ENCODE results near the gene MROH8.

MROH8 gene

DNA sequence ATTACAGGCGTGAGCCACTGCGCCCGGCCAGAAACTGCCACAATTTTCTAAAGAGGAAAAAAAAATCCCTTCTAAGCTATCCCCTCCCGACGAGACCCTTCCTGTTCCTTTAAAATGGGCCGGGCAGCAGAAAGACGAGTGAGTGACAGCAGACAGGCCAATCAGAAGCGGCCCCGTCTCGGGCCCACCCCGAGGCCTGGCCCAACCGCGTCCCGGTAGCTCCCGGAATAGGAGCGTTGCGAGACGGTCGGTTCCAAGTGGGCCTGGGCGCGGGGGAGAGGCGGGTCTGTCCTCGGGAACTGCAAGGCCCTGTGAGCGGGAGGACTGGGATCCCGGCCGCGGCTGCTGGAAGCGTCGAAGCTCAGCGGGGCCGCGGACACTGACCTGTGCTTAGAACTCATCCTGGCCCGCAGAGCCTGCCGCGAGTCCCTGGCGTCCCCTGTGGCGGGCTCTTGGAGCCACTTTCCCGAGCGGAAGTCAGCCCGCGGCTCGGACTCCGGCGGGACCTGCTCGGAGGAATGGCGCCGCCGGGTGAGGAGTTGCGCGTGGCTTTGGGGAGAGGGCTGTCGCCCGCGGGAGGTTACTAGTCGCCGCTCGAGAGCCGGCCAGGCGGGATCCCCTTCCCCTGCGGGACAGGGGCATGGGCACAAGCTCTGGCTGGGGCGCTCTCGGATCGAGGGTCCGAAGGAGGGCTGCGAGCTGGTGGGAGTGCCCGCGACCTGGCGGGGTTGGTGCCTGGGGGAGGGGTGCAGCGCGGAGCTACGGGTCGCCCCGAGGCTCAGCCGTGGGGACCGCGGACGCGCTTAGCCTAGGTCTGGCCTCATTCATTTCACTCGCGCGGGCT lies at the start of gene MROH8, which contains the start of gene RPN2:
Gene MROH8, minus strand, starts transcription at position 710 of the 844 bp plus-strand sequence.
Gene RPN2, plus strand, starts transcription at position 492 of the 844 bp plus-strand sequence. Its CDS starts 27 bp downstream, at position 519.
- peak; percentile 97 for DNase-seq (ENCODE audit: low spot score)

DNA sequence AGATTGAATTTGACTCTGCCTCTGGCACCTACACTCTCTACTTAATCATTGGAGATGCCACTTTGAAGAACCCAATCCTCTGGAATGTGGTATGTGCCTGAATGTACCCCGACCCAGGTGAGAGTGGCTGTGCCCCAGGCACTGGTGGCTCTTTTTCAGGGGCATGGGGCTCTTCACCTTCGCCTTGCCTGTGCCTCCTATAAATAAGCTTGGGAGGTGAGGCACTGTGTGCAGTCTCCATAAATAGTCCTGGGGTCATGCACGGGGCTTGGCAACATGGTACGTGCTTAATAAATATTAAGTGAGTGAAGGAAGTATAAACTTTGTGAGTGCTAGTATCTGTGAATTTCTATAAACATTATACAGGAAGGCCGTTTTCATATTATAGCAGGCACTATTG lies 49.3 kb upstream of the MROH8 start:
- no peak for DNase-seq (ENCODE audit: low spot score)

DNA sequence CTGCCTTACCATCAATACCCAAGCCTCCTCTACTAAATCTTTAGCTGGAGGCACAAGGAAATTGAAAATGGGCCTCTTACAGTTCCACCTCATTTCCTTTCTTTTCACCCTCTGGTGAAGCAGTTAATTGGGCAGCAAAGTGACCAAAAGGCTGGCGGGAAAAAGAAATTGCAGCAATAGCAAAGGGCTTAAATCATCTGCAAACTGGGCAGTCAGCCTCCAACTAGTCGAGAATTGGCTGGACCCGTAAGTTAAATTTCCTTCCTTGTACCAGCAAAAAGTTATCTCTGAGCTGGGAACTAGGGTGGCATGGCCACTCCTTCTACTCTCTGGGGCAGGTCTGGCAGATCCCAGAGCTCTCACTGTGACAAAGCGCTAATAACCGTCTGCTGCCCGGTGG lies 48.7 kb upstream of the MROH8 start:
- DNase-seq (ENCODE audit: low spot score): no peak

DNA sequence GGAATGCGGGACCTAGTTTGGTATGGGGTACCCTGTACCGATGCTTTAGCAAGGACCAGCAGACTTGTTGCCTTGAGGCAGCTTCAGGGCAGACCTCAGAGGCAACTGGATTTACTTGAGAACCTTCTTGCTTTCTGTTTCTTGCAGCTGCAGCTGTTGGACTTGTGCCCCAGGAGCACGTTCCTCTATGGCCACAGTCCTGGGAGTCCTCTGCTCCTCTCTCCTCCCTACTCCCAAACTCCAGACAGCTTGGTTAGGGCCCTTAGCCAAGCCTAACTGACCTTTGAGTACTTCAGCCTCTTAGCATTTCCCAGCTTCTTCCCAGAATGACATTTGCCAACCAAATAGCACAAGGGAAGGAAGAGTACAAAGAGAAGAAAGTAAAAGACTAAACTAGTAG lies 47.5 kb upstream of the MROH8 start:
- no peak for DNase-seq (ENCODE audit: low spot score)

DNA sequence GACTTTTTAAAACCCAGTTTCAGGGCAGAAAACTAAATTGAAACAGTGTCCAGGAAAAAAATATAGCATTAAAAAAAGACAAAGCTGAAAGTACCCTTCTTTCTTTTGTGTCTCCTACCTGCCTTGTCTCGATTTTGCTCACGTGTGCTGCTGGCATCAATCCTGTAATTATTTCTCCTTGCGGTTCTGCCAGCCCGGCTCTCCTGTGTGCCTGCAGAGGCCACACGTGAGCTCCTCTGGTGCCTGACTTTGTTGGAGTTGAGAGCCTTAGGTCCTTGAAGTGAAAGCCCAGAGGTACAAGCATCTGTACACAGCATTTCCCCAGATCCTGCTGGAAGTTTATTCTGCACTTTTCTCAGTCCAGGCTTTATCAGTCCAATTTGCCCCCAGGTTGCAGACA lies 45.8 kb upstream of the MROH8 start:
- DNase-seq (ENCODE audit: low spot score): no peak

DNA sequence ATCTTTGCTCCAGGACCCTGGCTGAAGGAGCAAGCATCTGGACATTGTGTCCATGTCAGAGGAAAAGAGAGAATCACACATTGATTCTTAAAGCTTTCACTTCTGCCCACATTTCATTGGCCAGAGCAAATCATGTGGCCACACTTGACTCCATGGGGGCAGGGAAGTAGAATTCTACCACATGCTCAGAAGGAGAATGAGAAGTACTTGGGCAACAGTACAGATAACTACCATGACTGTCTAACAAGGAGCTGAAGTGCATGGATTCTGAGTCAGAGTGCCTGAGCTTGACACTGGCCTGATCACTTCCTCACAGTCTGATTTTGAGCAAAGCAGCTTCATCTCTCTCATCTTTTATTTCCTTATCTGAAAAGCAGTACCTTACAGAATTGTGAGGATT lies 43.7 kb upstream of the MROH8 start:
- peak; percentile 53 for DNase-seq (ENCODE audit: low spot score)

DNA sequence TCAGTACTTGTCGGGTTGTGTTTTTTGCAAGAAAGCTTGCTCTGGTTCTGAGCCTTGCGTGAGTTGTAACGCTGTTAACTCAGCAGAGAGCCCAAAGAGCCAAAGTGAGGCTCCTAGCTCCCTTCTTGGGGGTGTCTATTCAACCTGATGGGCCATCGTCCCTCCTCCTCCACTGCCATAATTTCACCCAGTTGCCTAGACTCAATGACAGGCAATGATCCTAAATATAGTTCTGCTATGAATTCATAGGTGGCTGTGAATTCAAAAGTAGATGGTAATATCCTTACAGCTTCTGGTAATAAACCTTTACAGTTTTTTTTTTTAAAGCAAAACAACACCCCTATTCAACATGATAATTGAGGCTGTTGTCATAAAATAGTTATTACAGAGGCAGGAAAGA lies 42.7 kb upstream of the MROH8 start:
- DNase-seq (ENCODE audit: low spot score): no peak

DNA sequence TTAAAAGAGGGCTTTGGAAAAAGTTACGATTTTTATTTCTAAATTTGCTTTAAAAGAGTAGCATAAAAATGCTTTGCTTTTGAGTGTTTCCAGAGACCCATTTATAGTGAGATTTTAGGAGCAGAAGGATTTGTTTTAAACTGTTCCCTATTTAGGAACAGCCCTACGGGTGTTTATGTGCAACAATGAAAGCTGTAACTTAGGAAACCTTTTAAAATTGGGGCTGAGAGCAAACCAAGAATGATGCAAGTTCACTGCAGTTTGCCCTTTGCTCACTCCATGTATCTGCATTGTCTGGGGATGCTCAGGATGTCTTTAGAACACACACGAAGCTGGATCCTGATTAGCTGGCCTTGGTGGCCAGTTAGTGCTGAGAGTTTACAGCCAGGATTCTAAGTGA lies 41.4 kb upstream of the MROH8 start:
- no peak for DNase-seq (ENCODE audit: low spot score)

DNA sequence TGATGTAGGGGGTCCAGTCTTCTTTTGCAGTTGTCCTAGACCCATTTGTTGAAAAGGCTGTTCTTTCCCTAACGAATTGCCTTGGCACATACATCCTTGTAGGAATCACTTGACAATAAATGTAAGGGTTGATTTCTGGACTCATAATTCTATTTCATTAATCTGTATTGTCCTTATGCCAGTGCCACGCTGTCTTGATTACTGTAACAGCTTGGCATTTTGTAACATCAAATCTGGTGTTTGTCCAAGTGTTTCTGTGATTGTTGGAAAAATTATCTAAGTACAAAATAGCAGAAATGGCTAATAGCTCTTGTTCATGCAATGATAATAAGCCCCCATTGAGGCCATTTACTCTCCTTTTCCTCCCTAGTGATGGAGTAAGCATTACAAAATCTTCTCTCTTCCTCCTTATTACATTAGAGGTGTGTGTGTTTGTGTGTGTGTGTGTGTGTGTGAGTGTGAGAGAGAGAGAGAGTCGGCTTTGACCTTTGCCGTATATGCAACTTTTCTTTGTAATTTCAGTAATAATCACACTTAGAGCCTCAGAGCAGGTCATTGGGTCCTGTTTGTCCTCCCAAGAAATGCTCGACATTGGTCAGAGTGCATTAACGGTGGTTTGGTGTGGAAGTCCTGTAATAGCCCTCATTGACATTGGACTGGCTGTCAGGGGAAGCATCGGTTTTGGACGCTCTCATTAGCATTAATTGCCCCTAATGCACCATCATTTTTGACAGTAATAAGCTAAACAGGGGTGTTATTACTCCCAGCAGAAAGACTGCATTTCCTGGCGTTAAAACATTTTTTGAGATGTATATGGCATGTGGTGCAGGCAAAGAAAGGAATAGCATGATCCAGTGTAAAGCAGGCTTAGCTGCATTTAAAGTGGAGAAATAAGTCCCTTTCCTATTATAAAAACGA lies 40.7 kb upstream of the MROH8 start:
- no peak for DNase-seq (ENCODE audit: low spot score)

DNA sequence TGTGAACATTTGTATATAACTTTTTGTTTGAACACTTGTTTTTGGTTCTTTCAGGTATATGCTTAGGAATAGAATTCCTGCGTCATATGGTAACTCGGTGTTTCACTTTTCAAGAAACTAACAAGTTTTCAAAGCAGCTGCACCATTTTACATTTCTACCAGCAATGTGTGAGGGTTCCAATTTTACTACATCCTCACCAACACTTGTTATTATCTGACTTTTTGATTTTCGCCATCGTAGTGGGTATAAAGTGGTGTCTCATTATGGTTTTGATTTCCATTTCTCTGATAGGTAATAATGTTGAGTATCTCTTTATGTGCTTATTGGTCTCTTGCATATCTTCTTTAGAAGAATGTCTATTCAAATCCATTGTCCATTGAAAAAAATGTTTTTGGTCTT lies 39.6 kb upstream of the MROH8 start:
- DNase-seq (ENCODE audit: low spot score): no peak

DNA sequence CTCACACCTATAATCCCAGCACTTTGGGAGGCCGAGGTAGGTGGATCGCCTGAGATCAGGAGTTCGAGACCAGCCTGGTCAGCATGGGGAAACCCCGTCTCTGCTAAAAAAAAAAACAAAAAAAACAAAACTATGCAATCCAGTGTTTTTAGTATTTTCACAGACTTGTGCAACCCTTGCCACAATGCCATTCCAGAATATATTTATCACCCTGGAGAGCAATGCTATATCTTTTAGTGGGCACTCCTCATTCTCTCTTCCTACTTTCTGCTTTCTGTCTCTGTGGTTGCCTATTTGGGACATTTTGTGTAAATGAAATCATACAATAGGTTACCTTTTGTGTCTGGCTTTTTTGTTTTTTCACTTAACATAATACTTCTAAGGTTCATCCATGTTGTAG lies 39.1 kb upstream of the MROH8 start:
- no peak for DNase-seq (ENCODE audit: low spot score)

DNA sequence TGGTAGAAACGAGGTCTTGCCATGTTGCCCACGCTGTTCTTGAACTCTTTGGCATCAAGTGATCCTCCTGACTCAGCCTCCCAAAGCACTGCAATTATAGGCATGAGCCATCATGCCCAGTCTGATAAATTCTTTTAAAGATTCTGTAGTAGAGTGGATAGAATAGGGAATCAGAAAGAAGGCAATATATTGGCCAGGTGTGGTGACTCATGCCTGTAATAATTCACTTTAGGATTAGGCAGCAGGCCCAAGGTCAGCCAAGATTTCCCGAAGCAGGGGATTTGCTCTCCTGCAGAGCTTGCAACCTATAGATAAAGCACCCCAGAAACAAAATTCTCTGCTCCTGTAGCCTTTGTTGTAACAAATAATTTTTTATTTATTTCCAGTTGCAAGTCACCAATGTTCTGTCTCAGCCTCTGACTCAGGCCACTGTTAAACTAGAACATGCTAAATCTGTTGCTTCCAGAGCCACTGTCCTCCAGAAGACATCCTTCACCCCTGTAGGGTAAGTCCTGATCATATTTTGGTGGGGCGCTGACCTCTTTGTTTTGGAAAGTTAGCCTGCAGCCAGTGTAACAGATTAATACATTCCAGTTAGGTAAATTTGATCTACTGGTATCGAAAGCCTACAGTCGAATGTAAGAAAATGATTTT lies 30.4 kb upstream of the MROH8 start:
- no peak for DNase-seq (ENCODE audit: low spot score)

DNA sequence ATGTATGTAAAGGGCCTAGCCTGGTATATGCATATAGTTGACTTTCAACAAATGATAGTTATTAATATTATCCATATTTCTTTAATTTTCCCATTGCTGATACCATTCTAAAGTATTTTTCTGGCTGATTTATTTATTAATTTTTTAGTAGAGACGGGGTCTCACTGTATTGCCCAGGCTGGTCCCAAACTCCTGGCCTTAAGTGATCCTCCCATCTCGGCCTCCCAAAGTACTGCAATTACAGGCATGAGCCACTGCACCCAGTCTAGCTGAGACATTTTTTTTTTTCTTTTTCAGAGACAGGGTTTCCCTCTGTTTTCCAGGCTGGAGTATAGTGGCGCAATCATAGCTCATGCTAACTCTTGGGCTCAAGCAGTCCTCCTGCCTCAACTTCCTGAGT lies 29.8 kb upstream of the MROH8 start:
- no peak for DNase-seq (ENCODE audit: low spot score)

DNA sequence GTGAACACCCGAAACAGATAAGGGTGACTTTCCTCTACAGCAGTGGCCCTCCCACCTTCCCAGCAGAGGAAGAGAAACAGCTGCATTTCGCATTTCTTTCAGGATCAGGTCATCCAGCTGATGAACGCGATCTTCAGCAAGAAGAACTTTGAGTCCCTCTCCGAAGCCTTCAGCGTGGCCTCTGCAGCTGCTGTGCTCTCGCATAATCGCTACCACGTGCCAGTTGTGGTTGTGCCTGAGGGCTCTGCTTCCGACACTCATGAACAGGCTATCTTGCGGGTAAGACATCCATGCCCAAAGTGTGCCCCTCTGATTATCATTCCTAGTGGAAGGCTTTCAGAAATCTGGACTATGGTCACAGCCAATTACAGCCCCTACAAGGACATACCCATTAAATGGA lies 27.8 kb upstream of the MROH8 start:
- DNase-seq (ENCODE audit: low spot score): no peak

DNA sequence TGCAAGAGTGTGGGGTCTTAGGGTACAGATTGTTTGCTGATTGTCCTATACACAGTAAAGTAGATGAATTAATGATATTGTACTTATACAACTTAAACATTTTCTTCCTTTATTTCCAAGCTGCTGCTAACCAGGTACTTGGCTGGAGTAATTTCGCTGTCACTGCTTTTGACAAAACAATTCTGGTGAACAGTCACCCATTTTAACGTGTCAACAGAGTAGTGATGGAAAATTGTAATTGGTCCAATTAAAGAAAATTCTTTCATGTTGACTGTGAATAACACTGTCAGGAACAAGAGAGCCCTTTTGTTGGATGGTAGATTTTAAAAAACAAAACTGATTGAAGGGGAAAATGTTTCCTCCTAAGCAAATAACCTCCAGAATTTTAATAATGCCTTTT lies 26.4 kb upstream of the MROH8 start:
- DNase-seq (ENCODE audit: low spot score): no peak

DNA sequence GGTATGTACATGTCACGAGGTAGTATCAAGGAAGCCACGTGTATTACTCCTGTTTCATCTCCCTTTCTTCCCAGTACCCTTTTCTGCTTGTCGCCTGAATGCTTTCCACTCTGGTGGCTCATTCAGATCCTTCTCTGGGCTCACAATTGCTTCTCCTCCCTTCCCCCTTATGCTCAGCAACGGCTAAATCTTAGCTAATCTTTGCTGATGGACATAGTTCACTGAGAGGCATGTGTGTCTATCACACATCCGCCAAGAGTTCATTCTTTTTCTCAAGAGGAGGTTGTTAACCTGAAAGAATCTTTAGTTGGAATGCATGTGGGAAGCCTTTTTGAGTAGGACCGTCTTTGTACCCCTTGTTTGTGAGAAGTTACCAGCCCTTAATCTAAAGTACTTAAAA lies 25.8 kb upstream of the MROH8 start:
- no peak for DNase-seq (ENCODE audit: low spot score)

DNA sequence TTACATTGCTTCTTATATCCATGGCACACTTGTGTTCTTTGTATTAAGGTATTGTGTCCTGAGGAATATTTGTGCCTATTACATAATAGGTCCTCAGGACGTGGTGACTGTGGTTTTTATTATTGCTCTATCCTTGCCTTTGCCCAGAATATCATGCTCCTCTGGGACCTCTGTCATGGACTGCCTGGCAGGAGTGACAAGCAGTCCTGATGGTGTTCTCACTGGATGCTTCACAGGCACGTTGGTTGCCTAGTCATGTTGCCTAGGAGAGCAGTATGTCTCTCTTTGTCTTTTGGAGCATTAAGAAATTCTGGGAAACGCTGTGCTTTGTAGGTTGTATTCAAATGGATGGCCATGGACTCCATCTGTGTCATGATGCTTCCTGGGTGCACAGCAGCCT lies 24.7 kb upstream of the MROH8 start:
- DNase-seq (ENCODE audit: low spot score): no peak

DNA sequence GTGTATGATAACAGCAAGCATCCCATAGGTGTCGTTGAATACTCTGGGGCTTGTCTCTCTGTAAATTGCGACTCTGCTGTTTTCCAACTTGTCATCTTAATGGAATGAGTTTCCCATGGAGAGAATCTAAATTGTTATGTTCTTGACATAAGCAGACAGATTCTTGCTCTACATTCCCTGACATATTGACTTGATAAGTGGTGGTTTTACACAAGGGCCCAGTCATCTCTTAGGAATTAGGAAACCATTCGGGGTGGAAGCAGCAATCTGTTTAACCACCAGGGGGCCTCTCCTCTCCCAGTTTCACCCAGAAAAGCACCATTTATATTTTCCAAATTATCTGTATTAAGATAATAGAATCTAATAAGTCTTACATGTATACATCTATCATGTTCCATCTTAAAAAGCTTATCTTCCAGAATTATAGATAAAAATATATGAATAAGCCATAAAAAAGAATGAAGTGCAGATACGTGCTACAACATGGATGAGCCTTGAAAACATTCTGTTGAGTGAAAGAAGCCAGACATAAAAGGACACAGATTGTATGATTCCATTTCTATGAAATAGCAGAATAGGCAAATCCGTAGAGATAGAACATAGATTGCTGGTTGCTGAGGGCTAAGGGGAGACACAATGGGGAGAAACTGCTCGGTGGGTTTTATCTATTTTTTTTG lies 23.1 kb upstream of the MROH8 start:
- peak; percentile 34 for DNase-seq (ENCODE audit: low spot score)

DNA sequence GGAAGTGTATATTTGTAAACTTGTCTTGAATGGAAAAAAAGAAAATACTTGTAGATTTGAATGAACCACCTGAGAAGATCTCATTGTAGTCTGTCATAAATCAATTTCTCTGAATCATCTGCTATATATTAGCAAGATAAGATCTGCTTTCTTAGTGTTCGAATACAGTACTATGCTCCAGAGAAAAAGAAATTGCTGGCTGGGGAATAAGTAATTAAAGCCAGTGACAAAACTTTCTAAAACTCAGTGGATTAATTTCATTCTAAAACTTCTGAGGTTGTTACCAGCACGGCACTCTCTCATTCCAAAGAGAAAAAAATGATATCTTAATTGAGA lies 22.4 kb upstream of the MROH8 start:
- DNase-seq (ENCODE audit: low spot score): no peak

DNA sequence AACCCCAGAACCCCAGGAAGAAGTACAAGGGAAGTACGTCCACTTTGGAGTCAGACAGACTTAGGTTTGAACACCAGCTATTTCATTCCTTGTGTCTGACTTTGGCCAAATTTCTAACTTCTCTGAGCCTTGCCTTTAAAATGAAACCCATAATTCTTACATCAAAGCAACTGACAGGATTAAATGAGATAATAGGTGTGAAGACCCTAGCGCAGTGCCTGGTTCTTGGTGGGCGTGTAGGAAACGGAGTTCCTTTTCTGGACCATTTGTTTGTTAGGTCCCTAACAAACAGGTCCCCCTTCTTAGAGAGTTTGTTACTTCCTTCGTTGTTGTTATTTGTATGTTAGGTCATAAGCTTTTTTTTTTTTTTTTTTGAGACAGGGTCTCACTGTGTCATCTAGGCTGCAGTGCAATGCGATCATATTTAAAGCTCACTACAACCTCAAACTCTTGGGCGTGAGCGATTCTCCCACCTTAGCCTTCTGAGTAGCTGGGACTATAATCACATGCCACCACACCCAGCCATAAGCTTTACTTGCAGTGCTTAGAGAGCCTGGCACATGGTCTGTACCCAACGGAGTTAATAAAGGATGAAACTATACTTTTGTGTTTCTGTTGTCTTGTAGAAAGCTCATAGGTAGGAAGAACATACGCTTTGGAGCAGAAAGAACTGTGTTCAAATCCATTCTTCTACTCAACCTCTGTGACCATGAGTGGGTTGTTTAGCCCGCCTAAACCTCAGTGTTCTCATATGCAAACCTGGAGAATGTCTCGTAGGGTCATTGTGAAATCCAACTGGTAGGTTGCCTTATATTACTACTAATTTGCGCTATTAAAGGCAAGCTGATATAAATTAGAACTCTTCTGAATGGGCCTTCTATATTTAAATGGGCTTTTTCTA lies 21.8 kb upstream of the MROH8 start:
- no peak for DNase-seq (ENCODE audit: low spot score)

DNA sequence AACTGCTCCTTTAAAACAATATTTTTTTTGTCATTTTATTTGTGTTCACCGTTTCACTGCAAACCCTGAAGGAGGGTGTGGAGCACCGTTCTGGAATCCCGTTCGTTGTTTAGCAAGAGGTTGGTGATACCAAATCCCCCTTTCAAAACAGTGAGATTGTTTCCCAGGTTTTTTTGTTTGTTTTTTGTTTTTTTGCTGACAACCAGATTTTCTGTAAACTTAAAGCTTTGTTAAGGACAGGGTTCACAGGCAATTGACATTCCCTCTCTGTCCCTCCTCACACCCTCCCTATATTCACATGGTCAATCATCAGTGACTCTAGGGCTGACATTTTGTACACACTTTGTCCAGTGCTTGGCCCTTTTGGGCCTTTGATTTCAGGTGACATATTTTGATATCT lies 21.0 kb upstream of the MROH8 start:
- no peak for DNase-seq (ENCODE audit: low spot score)
